Measurements from ENCODE around the gene CAMTA1.

DNA sequence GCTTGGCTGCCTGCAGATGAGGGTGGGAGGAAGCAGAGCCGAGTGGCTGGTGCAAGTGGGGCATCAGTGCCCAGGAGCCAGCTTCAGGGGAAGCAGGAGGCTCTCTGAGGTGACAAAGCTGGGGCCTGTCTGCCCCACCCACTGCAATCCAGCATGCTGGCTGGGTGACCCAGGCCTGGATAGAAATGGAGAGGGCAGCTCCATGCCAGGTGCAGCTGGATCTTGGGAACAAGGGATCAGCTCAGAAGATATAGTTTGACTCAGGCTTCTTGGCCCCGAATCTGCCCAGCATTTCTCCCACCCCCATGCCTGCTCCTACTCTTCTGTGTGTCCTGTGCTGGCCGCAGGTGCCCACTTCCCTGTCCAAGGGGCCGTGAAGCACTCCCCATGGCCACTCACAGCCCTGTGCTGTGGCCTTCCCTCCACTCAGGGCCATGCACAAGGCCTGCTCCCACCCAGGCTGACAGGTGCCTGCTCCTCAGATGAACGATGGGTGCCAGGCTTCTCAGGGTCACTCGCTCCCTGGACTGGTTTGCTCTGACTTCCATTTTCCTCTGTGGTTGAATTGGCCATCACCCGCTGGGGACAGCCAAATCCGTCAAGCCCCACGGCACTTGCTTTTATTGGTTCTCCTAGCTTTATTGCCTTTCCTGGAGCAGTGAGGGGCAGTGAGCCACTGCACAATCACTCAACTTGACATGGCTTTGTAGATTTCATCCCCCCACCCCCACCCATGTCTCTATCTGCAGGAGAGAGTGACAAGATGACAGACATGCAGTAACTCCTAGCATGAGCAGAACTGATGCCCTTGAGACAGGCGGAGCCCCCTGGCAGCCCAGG is 811.1 kb downstream of the CAMTA1 start:
- TF ChIP-seq POLR2A (IDR thresholded peaks at IDR 0.05; ENCODE audit: low read length) (no peak), GATA1 (IDR thresholded peaks at IDR 0.05; ENCODE audit: low read depth, low read length) (no peak)

Measured in erythroblast (primary cell).